ENCODE data around the gene LRRC7.
"Not testable (repeated sequence)": the region's sequence is repeated elsewhere in the genome, so short reads cannot be mapped to it uniquely, and the experiment has no call there.

LRRC7 gene

DNA sequence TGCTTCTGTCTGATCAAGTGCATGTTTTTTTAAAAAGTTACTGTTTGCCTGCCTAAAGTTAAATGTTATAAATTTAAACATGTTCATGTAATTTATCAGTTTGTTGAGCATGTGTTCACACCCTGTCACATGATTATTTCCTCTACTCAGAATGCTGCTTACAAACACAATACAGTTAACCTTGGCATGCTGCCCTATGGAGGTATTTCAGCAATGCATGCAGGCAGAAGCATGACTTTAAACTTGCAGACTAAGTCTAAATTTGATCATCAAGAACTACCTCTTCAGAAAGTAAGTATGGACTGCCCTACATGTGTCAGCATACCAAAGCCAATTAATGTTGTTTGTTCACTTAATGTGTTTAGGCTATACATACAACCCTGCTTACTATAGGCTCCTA, 476.1 kb downstream of the LRRC7 start:
- no peak for DNase-seq
- intact Hi-C loops (cut with DNase I): no loop called here

DNA sequence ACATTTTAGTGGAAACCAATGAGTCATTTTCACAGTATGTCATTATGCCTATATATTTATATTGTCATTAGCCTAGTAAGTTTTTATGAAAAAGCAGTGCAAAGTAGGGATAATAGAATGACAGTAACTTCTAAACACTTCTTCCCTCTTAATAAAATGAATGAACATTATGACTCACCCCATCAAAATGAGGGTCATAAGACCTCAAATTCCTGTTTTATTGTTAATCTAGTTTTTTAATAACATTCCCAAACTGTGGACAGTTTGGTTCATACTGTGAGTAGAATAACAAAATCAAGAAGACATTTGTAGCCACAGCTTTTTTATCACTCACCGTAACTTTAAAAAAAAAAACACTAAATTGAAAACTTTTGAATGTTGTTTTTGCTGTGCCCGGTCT, 477.1 kb downstream of the LRRC7 start:
- no peak for DNase-seq
- intact Hi-C loops (cut with DNase I): no loop called here

DNA sequence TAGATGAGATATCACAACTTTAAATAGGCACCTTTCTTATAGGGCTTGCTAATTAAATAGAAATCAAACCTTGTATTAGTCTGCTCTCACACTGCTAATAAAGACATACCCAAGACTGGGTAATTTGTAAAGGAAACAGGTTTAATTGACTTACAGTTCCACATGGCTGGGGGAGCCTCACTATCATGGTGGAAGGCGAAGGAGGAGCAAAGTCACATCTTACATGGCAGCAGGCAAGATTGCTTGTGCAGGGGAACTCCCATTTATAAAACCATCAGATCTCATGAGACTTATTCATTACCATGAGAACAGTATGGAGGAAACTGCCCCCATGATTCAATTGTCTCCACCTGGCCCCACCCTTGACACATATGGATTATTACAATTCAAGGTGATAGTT, 477.9 kb downstream of the LRRC7 start:
- DNase-seq; intact Hi-C loops (cut with DNase I): not testable (repeated sequence)

DNA sequence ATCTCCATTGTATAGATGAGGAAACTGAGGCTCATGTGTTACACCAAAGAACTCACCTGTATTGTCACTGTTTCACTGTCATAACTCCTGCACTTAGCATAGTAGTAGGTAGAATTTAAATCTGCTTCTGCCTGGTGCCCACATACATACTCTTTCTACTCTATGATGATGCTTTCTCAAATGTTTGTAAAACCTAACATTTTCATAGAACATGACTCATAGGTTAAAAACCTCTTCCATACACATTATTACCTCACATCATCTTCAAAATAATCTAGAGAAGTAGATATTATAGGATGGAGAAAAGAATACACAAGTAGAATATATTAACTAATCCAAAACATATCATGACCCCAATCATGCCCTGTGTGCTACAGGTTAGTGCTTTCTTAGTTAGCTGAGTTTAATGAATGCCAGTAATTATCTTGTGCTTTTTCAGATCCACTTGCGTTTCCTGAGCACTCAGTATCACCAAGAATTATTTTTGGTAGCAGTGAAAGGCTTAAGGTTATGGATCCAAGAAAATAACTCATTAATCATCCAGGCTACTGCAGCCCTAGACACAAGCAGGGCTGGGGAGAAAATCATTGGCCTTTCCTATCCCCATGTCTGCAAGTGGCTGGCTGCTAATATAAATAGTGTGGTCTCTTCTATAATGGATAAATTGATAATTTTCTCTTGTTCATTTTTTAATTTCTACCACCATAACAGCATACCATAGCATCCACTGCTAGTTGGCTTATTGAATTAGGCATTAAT, 480.8 kb downstream of the LRRC7 start:
- intact Hi-C loops (cut with DNase I): no loop called here
- DNase-seq: no peak

DNA sequence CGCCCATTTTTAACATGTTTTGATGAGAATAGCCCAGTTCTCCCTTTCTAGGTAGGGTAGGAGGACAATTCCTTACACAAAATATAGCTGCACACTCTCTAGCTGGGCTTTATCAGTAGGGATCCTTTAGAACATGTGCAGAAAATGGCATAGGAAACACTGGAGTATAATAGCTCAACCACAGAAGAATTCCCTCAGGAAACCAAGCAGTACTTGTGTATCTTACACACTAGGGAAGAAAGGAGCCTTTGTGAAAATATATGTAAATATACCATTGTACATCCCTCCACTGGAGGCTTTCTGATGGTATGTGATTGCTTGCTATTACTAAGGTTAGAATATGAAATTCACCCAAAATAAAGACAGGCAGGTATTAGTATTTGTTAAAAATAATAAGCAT, 484.2 kb downstream of the LRRC7 start:
- intact Hi-C loops (cut with DNase I): no loop called here
- no peak for DNase-seq

- intact Hi-C loops (cut with DNase I): no loop called here
- no peak for DNase-seq
These were observed 489.8 kb downstream of the LRRC7 start for GRCh38 chr1:70057500-70057899.

DNA sequence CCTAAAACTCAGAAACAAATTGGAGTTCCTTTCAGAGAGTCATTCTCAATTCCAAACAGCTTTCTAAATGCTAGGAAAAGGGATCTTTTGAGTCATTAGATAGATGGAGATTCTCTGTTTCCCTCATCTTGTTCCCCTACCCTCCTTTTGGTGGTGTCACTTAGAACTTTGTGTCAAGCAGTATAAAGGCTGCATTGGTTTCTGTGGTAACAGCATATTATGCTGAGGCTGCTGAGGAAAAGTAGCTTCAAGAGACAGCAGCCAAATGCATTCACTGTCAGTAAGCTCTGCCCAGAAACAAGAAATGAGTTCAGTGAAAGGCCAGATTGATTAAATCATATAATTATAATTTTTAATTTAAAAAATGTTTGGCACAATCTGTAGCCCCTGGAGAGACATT, 493.5 kb downstream of the LRRC7 start:
- peak in 4 of 42 donors; percentile 13 to 25 (median 15) for DNase-seq
- intact Hi-C loops (cut with DNase I): no loop called here

DNA sequence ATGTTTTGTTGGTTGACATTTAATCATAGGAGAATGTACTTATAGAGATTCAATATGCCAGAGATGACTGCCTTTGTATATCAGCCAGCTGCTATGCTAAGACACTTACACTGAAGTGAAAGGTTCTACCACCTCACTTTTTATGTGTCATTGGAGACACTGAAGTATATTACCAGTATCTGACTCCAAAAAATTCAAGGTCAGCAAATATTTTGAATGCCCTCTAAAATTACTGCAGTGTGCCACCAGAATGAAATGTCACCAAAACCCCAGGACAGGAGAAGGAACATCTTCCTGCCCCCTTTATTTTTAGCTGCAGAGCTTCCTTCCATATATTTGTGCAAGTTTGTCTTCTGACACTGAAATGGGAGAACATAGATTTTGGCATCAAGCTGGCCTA, 496.1 kb downstream of the LRRC7 start:
- DNase-seq: no peak
- intact Hi-C loops (cut with DNase I): no loop called here

GRCh38 chr1:70066711-70067110, 499.0 kb downstream of the LRRC7 start:
- DNase-seq: no peak
- intact Hi-C loops (cut with DNase I): no loop called here

- intact Hi-C loops (cut with DNase I): no loop called here
- DNase-seq: no peak
These were observed 503.9 kb downstream of the LRRC7 start for GRCh38 chr1:70071601-70072000.

GRCh38 chr1:70072231-70072751, 504.6 kb downstream of the LRRC7 start:
- no peak for DNase-seq

GRCh38 chr1:70075761-70076160, 508.0 kb downstream of the LRRC7 start:
- intact Hi-C loops (cut with DNase I): no loop called here
- DNase-seq: no peak

More at GRCh38 chr1:70072231-70072751, 504.6 kb downstream of the LRRC7 start:
- intact Hi-C loops (cut with DNase I): no loop called here

GRCh38 chr1:70077066-70077465, 509.3 kb downstream of the LRRC7 start:
- no peak for DNase-seq
- intact Hi-C loops (cut with DNase I): no loop called here

- DNase-seq: no peak
- intact Hi-C loops (cut with DNase I): no loop called here
These were observed 511.8 kb downstream of the LRRC7 start for GRCh38 chr1:70079546-70079945.

- intact Hi-C loops (cut with DNase I): no loop called here
- DNase-seq: no peak
These were observed 515.8 kb downstream of the LRRC7 start for GRCh38 chr1:70083519-70083918.

DNA sequence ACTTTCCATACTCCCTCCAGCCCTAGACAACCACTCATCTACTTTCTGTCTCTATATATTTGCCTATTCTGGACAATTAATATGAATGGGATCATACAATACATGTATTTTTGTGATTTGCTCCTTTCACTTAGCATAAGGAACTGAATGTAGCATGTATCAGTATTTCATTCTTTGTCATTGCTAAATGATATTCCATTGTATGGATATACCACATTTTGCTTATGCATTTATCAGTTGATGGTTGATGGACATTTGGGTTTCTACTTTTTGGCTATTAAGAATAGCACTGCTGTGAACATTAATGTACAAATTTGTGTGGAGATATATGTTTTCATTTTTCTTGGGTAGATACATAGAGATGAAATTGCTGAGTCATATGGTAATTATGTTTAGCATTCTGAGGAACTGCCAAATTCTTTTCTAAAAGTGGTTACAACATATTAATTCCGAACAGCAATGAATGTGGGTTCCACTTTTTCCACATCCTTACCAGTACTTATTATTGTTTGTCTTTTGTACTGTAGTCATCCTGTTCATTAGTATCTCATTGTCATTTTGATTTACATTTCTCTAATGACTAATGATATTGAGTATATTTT, 516.7 kb downstream of the LRRC7 start:
- intact Hi-C loops (cut with DNase I): no loop called here
- DNase-seq: no peak

- intact Hi-C loops (cut with DNase I): no loop called here
- no peak for DNase-seq
These were observed 517.8 kb downstream of the LRRC7 start for GRCh38 chr1:70085521-70085920.

GRCh38 chr1:70086897-70087296, 519.2 kb downstream of the LRRC7 start:
- intact Hi-C loops (cut with DNase I): no loop called here
- DNase-seq: no peak

DNA sequence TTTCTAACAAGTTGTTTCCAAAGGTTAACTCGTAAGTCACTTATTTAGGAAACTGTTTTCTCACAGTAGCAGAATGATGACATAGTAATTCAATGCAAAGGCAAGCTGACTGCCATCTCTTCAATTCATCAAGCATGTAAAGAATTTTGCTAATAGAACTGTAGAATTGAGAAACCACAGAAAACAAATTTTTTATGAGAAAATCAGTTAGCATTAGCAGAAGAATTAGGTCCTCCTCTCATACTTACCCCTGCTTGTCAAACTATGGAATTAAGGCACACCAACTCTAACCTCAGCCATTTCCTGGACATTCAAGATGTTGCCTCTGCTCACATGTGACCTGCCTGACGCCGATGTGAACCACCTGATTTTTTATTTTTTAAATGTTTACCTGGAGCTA, 522.4 kb downstream of the LRRC7 start:
- DNase-seq: no peak
- intact Hi-C loops (cut with DNase I): no loop called here

GRCh38 chr1:70090875-70091274, 523.2 kb downstream of the LRRC7 start:
- intact Hi-C loops (cut with DNase I): no loop called here
- no peak for DNase-seq

DNA sequence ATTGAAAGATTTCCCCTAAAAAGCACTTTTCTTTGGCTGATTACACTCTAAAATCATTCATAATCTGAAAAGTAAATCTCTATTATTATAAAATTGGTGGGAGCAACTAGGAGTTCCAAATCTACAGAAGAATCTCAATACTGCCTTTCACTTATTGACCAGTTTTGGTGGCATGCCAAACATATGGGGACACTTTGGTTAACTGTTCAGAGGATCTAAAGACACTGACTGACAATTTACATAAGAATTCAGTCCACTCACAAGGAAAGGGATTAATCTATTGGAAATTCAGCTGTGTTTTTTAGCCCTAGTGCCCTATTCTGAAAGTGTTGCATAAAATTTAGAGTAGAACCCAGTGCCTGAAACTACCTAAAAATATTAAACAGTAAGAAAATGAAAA, 524.1 kb downstream of the LRRC7 start:
- no peak for DNase-seq
- intact Hi-C loops (cut with DNase I): no loop called here

Data from head of caudate nucleus (tissue), 42 donors.